Measurements from ENCODE around the gene KNSTRN.

- TF ChIP-seq POLR2AphosphoS5 (IDR thresholded peaks at IDR 0.05; ENCODE audit: low read depth, low read length): no peak
- TF ChIP-seq POLR2A (IDR thresholded peaks at IDR 0.05; ENCODE audit: low read depth, low read length): no peak
Measured at GRCh38 chr15:40386480-40386879, 4.0 kb downstream of the KNSTRN start.

Measured in GM12892 (cell line).